ENCODE measurements around the gene CCDC83. TPM values are rescaled to one million over a fixed set of nuclear protein-coding genes. Genes with fewer than 3 reads are reported as not detected.

CCDC83 gene
- total and polyA plus RNA-seq, 2 experiments from 2014 or later, result not detected

- TF ChIP-seq CTCF (IDR thresholded peaks at IDR 0.05; ENCODE audit: low read depth, low read length), result no peak
- Histone ChIP-seq H3K4me3 (no peak overlapping the region), H3K36me3 (no peaks in the 10 kb centered on the region), H3K27ac (no peak overlapping the region), H3K4me1 (ENCODE audit: low read depth) (no peaks in the 10 kb centered on the region), H3K27me3 (no peaks in the 10 kb centered on the region), H3K9me3 (ENCODE audit: low read depth) (no peaks in the 10 kb centered on the region)
- no peak for DNase-seq (ENCODE audit: low read depth in 1 of 2, low spot score in 1 of 2)
These were observed 47.2 kb downstream of the CCDC83 start for GRCh38 chr11:85902353-85902752.

- Histone ChIP-seq H3K27ac (no peak overlapping the region), H3K4me3 (no peak overlapping the region), H3K27me3 (no peaks in the 10 kb centered on the region), H3K9me3 (ENCODE audit: low read depth) (no peaks in the 10 kb centered on the region), H3K4me1 (ENCODE audit: low read depth) (no peaks in the 10 kb centered on the region), H3K36me3 (no peaks in the 10 kb centered on the region)
- no peak for TF ChIP-seq CTCF (IDR thresholded peaks at IDR 0.05; ENCODE audit: low read depth, low read length)
- no peak for DNase-seq (ENCODE audit: low read depth in 1 of 2, low spot score in 1 of 2)
These were observed 48.2 kb downstream of the CCDC83 start for GRCh38 chr11:85903406-85903805.

GRCh38 chr11:85903811-85904210 lies 48.6 kb downstream of the CCDC83 start:
- TF ChIP-seq CTCF (IDR thresholded peaks at IDR 0.05; ENCODE audit: low read depth, low read length), result no peak

GRCh38 chr11:85912414-85912813 lies 57.2 kb downstream of the CCDC83 start:
- no peak overlapping the region for H3K27ac ChIP-seq

More at GRCh38 chr11:85903811-85904210, 48.6 kb downstream of the CCDC83 start:
- Histone ChIP-seq H3K27ac (no peak overlapping the region), H3K4me3 (no peak overlapping the region), H3K36me3 (no peaks in the 10 kb centered on the region), H3K27me3 (no peaks in the 10 kb centered on the region), H3K4me1 (ENCODE audit: low read depth) (no peaks in the 10 kb centered on the region), H3K9me3 (ENCODE audit: low read depth) (no peaks in the 10 kb centered on the region)
- DNase-seq (ENCODE audit: low read depth in 1 of 2, low spot score in 1 of 2), result no peak

GRCh38 chr11:85913513-85913912 lies 58.3 kb downstream of the CCDC83 start:
- Histone ChIP-seq H3K4me3 (no peak overlapping the region), H3K27ac (no peak overlapping the region), H3K9me3 (ENCODE audit: low read depth) (no peaks in the 10 kb centered on the region), H3K27me3 (no peaks in the 10 kb centered on the region), H3K36me3 (no peaks in the 10 kb centered on the region), H3K4me1 (ENCODE audit: low read depth) (no peaks in the 10 kb centered on the region)
- TF ChIP-seq CTCF (IDR thresholded peaks at IDR 0.05; ENCODE audit: low read depth, low read length), result no peak
- DNase-seq (ENCODE audit: low read depth in 1 of 2, low spot score in 1 of 2), result peak in 1 of 2 donors; percentile 18

More at GRCh38 chr11:85912414-85912813, 57.2 kb downstream of the CCDC83 start:
- TF ChIP-seq CTCF (IDR thresholded peaks at IDR 0.05; ENCODE audit: low read depth, low read length), result no peak
- Histone ChIP-seq H3K36me3 (no peaks in the 10 kb centered on the region), H3K27me3 (no peaks in the 10 kb centered on the region), H3K9me3 (ENCODE audit: low read depth) (no peaks in the 10 kb centered on the region), H3K4me1 (ENCODE audit: low read depth) (no peaks in the 10 kb centered on the region), H3K4me3 (no peak overlapping the region)
- peak in 1 of 2 donors; percentile 3 for DNase-seq (ENCODE audit: low read depth in 1 of 2, low spot score in 1 of 2)

GRCh38 chr11:85914425-85914824 lies 59.2 kb downstream of the CCDC83 start:
- Histone ChIP-seq H3K27ac (no peak overlapping the region), H3K36me3 (no peaks in the 10 kb centered on the region), H3K4me1 (ENCODE audit: low read depth) (no peaks in the 10 kb centered on the region), H3K4me3 (no peak overlapping the region), H3K9me3 (ENCODE audit: low read depth) (no peaks in the 10 kb centered on the region), H3K27me3 (no peaks in the 10 kb centered on the region)
- no peak for DNase-seq (ENCODE audit: low read depth in 1 of 2, low spot score in 1 of 2)
- TF ChIP-seq CTCF (IDR thresholded peaks at IDR 0.05; ENCODE audit: low read depth, low read length), result no peak

Measured in cardiac muscle cell (in vitro differentiated cells and primary cell).